Upper lobe of left lung (tissue), 6 donors: ENCODE results near the gene SLC25A41. TPM values are rescaled to one million over a fixed set of nuclear protein-coding genes. Genes with fewer than 3 reads are reported as not detected.
A peak's percentile ranks its signal among the peaks of the same experiment; 100 is the strongest.

Experiments used
- ATAC-seq, 2 donors: fragments of 200-7000 bp; cut with Tn5 transposase; one replicate each; pipeline ENCODE4 v1.9.1; 2022; ENCODE audit warnings: mild to moderate bottlenecking in 2 of 2, moderate library complexity in 2 of 2; ENCODE audit not compliant: low FRiP score in 2 of 2
- DNase-seq, 2 donors: peaks; one replicate each; pipeline ENCODE4 v3.0.0-alpha.2; 2019 to 2020
- H3K27ac ChIP-seq, 4 donors: fragments of 200-600 bp; sonication (generic); one replicate each; pipeline ENCODE4 v1.5.1; 2016 to 2019
- H3K27me3 ChIP-seq, 4 donors: fragments of 200-600 bp; sonication (generic); one replicate each; pipeline ENCODE4 v1.5.1; 2017 to 2019
- H3K36me3 ChIP-seq, 4 donors: fragments of 200-600 bp; sonication (generic); one replicate each; pipeline ENCODE4 v1.5.1; 2016 to 2019
- H3K4me1 ChIP-seq, 4 donors: fragments of 200-600 bp; sonication (generic); one replicate each; pipeline ENCODE4 v1.5.1; 2018 to 2019
- H3K4me3 ChIP-seq, 4 donors: fragments of 200-600 bp; sonication (generic); one replicate each; pipeline ENCODE4 v1.5.1; 2017 to 2019; ENCODE audit warnings: mild to moderate bottlenecking in 2 of 4, moderate library complexity in 1 of 4
- H3K9me3 ChIP-seq, 4 donors: fragments of 200-600 bp; sonication (generic); one replicate each; pipeline ENCODE4 v1.5.1; 2018 to 2019
- EP300 ChIP-seq, 4 donors: sonication (generic); formaldehyde crosslinking; IDR thresholded peaks; one replicate each; pipeline ENCODE4 v1.5.1; 2017; ENCODE audit warnings: antibody characterized with exemption in 4 of 4, control low read depth in 2 of 4
- POLR2A ChIP-seq, 4 donors: fragments of 450-650 bp; IDR thresholded peaks; one replicate each; pipeline ENCODE4 v1.5.1; 2016 to 2017; ENCODE audit warnings: antibody characterized with exemption in 4 of 4, mild to moderate bottlenecking in 2 of 4
- POLR2AphosphoS5 ChIP-seq, 2 donors: sonication (generic); formaldehyde crosslinking; IDR thresholded peaks; one replicate each; pipeline ENCODE4 v1.5.1; 2017; ENCODE audit warnings: antibody characterized with exemption in 2 of 2
- WGBS, 2 donors: methylation state at CpG; one replicate each; pipeline ENCODE4 v1.1.5; 2017 to 2018; 5-methylcytosine and 5-hydroxymethylcytosine counted together
- total RNA-seq, 6 donors: library from RNA; depleted of rRNA in 4 of 6; stranded (reverse); fragments of >200 nt in 4 of 6; gene quantifications; one replicate each; pipeline versions ENCODE4 v1.1.0 to v1.2.1, GENCODE V29; 2016 to 2021
- TF ChIP-seq, protein P1 (sequence below), 6 experiments: fragments of 450-650 bp in 4 of 6; fragments of 200-600 bp in 2 of 6; sonication (generic) in 2 of 6; IDR thresholded peaks; one replicate each; pipeline ENCODE4 v1.5.1; 2016 to 2019; ENCODE audit warnings: antibody characterized with exemption in 6 of 6
- donor health status: DM: no; HTN: no; CAD: no; lungs with moderate emphysema.
- donor health status: DM: no; HTN: yes; CAD: no; lungs with severe emphysema.

Gene SLC25A41
- total RNA-seq, 6 donors from 2014 or later = 0.24 to 0.49 TPM; not detected in 4

DNA sequence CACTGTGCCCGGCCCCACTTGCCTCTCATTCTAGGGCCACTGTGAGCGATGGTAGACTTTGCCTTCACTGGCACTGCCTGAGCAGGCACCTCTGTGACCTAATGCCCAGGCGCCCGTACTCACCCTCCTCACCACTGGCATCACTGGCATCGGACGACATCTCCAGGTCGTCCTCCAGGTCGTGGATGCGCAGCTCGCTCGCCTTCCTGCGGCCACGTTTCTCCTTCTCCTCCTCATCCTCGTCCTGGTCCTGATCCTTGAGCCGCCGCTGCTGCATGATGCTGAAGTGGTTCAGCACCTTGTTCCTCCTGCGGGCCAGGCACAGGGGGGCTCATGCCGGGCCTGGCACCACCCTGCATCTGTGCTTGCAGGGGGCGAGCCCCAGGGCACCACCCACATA lies 50.4 kb downstream of the SLC25A41 start:
- ATAC-seq (no peak), DNase-seq (peak in 1 of 2 donors; percentile 68)
- Histone ChIP-seq H3K4me1 (no peaks in the 10 kb centered on the region), H3K36me3 (peaks cover 49 to 98% (median 82%) of the 10 kb centered on the region in 4 donors), H3K9me3 (no peaks in the 10 kb centered on the region), H3K27me3 (no peaks in the 10 kb centered on the region), H3K27ac (no peak overlapping the region), H3K4me3 (no peak overlapping the region)
- TF ChIP-seq POLR2A (IDR thresholded peaks at IDR 0.05) = no peak
- no peak for TF ChIP-seq EP300 (IDR thresholded peaks at IDR 0.05)
- TF ChIP-seq POLR2AphosphoS5 (IDR thresholded peaks at IDR 0.05) = no peak
- TF ChIP-seq, protein P1, sequence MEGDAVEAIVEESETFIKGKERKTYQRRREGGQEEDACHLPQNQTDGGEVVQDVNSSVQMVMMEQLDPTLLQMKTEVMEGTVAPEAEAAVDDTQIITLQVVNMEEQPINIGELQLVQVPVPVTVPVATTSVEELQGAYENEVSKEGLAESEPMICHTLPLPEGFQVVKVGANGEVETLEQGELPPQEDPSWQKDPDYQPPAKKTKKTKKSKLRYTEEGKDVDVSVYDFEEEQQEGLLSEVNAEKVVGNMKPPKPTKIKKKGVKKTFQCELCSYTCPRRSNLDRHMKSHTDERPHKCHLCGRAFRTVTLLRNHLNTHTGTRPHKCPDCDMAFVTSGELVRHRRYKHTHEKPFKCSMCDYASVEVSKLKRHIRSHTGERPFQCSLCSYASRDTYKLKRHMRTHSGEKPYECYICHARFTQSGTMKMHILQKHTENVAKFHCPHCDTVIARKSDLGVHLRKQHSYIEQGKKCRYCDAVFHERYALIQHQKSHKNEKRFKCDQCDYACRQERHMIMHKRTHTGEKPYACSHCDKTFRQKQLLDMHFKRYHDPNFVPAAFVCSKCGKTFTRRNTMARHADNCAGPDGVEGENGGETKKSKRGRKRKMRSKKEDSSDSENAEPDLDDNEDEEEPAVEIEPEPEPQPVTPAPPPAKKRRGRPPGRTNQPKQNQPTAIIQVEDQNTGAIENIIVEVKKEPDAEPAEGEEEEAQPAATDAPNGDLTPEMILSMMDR (IDR thresholded peaks at IDR 0.05) = no peak
- WGBS, 2 donors = 96 to 97% methylated on average over 18 of the region's 19 CpGs

DNA sequence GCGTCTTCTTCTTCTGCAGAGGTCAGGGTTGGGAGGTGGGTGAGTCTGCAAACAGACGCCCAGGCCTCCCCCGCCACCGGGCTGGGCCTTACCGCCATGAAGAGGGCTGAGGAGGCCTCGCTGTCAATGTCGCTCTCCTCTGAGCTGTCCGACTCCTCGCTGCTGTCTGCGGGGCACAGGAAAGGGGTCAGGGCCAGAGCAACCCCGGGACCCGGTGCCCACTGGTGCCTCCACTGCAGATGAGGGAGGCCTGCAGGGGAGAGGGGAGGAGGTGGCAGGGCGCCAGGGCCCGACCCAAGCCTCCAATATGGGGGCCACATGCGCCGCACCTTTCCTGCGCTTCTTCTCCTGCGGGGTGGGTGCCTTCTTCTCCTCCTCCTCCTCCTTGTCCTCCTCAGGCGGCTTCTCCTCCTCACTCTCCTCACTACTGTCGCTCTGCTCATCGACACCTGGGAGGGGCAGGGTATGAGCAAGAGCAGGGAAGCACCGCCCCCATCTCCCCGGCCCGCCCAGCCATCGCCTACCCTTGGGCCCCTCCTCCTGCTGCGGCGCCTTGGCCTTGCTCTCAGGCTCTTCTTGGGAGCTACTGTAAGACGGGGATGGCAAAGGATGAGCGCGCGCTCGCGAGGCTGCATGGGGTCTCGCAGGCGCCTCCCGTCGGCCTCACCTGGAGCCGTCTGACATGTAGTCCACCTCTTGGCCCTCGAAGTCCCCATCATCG lies 52.4 kb downstream of the SLC25A41 start:
- Histone ChIP-seq H3K9me3 (no peaks in the 10 kb centered on the region), H3K4me1 (peaks cover 0 to under 1% (median under 1%) of the 10 kb centered on the region in 4 donors), H3K27me3 (no peaks in the 10 kb centered on the region), H3K36me3 (peaks cover 42 to 80% (median 66%) of the 10 kb centered on the region in 4 donors), H3K4me3 (no peak overlapping the region), H3K27ac (no peak overlapping the region)
- DNase-seq (peak in 1 of 2 donors; percentile 77), ATAC-seq (no peak)
- 93 to 97% methylated on average over 29 to 40 of the region's 40 CpGs for WGBS, 2 donors
- TF ChIP-seq POLR2A (IDR thresholded peaks at IDR 0.05) (no peak), POLR2AphosphoS5 (IDR thresholded peaks at IDR 0.05) (no peak), EP300 (IDR thresholded peaks at IDR 0.05) (no peak)
- TF ChIP-seq, protein P1 (IDR thresholded peaks at IDR 0.05) = no peak

DNA sequence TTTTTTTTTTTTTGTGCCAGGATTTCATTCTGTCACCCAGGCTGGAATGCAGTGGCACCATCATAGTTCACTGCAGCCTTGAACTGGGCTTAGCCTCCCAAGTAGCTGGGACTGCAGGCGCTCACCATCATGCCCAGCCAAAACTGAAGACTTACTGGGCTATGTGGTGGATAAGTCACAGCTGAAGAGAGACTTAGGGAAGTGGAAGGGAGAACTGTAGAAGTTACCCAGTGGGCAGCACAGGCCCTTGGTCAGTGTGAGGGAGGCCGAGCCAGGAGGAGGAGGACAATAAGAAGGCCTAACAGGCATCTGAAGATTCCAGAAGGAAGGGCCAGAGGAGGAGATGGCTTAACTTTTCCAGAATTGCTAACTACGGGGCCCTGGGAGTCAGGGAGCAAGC lies 53.8 kb downstream of the SLC25A41 start:
- Histone ChIP-seq H3K36me3 (peaks cover 40 to 76% (median 61%) of the 10 kb centered on the region in 4 donors), H3K27ac (no peak overlapping the region), H3K4me1 (peaks cover 0 to 5% (median 2%) of the 10 kb centered on the region in 4 donors), H3K4me3 (no peak overlapping the region), H3K27me3 (no peaks in the 10 kb centered on the region), H3K9me3 (no peaks in the 10 kb centered on the region)
- TF ChIP-seq EP300 (IDR thresholded peaks at IDR 0.05) = no peak
- ATAC-seq (no peak), DNase-seq (no peak)
- 83 to 96% methylated on average over 3 of the region's 3 CpGs for WGBS, 2 donors

DNA sequence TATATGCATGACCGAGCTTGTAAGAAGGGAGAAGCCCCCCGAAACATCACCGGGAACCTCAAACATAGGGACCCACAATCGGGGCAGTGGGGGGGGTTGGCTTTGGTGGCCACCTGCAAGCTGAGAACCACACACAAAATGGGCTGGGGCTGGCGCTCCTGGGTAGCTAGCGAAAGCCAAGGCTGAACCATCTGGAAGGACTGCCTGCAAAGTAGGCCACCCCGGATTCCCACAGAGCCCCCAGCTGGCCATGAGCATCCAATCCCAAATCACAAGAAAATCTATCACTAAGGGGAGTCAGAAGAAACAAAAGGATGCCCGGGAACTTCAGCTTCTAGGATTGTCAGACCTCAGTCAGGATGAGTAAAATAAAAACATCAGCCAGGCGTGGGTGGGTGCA lies 55.1 kb downstream of the SLC25A41 start:
- H3K4me1 ChIP-seq = peaks cover 5 to 18% (median 7%) of the 10 kb centered on the region in 4 donors
- no peak overlapping the region for H3K4me3 ChIP-seq
- H3K27me3 ChIP-seq = no peaks in the 10 kb centered on the region
- no peak for TF ChIP-seq POLR2AphosphoS5 (IDR thresholded peaks at IDR 0.05)
- TF ChIP-seq POLR2A (IDR thresholded peaks at IDR 0.05) = no peak
- TF ChIP-seq, protein P1 (IDR thresholded peaks at IDR 0.05) = no peak
- no peak for TF ChIP-seq EP300 (IDR thresholded peaks at IDR 0.05)
- no peak for DNase-seq
- H3K36me3 ChIP-seq = peaks cover 38 to 68% (median 57%) of the 10 kb centered on the region in 4 donors
- H3K9me3 ChIP-seq = no peaks in the 10 kb centered on the region
- ATAC-seq = no peak
- 88 to 95% methylated on average over 9 of the region's 9 CpGs for WGBS, 2 donors
- no peak overlapping the region for H3K27ac ChIP-seq

DNA sequence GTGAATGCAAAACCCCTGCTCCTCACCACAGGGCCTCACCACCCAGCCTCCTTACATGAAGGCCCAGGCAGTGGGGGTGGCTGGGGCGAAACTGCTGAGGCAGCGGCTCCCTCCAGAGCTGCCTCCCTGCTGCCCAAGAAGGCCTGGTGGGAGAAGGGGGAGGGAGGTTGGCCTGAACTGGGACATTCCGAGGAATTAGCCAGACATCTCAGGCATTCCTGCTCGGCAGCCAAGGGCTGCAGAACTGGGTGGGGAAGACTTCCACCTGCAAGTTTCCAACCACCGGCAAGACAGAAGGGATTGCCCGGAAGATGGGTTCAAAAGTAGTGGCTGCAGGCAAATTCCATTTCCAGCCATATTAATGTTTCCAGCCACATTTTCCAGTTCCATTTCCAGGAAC lies 55.5 kb downstream of the SLC25A41 start:
- WGBS, 2 donors = 72 to 73% methylated on average over 5 to 6 of the region's 6 CpGs
- H3K27ac ChIP-seq = no peak overlapping the region
- H3K4me3 ChIP-seq = no peak overlapping the region
- no peak for DNase-seq
- ATAC-seq = no peak
- TF ChIP-seq POLR2A (IDR thresholded peaks at IDR 0.05) (no peak), POLR2AphosphoS5 (IDR thresholded peaks at IDR 0.05) (no peak), EP300 (IDR thresholded peaks at IDR 0.05) (no peak)
- TF ChIP-seq, protein P1 (IDR thresholded peaks at IDR 0.05) = no peak
- no peaks in the 10 kb centered on the region for H3K27me3 ChIP-seq
- H3K36me3 ChIP-seq = peaks cover 34 to 64% (median 53%) of the 10 kb centered on the region in 4 donors
- no peaks in the 10 kb centered on the region for H3K9me3 ChIP-seq
- peaks cover 5 to 20% (median 7%) of the 10 kb centered on the region in 4 donors for H3K4me1 ChIP-seq
